NCI-H69 (cell line): ENCODE measurements around the gene LEMD2.

Experiments
- DNase-seq: peaks from one replicate; lab custom pipeline; 2025; lab: John Stamatoyannopoulos, UW

The LEMD2 gene

DNA sequence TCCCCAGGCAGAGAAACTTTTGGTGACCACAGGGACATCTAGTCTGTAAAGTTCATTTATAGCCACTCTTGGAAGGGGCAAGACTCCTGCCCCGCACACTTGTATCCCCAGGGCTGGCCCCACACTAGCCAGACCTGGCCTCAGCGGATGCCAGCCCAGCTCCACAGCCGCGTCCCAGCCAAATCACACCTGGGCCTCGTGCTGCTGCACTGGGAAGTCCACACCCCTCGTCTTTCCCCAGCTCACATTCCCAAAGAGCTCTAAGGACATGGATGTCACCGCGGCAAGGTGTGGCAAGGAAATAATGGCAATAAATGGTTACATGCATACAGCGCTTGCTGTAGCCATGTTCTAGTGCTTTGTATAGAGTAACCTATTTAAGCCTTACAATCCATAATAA is 50.8 kb downstream of the LEMD2 start:
- DNase-seq, result no peak

DNA sequence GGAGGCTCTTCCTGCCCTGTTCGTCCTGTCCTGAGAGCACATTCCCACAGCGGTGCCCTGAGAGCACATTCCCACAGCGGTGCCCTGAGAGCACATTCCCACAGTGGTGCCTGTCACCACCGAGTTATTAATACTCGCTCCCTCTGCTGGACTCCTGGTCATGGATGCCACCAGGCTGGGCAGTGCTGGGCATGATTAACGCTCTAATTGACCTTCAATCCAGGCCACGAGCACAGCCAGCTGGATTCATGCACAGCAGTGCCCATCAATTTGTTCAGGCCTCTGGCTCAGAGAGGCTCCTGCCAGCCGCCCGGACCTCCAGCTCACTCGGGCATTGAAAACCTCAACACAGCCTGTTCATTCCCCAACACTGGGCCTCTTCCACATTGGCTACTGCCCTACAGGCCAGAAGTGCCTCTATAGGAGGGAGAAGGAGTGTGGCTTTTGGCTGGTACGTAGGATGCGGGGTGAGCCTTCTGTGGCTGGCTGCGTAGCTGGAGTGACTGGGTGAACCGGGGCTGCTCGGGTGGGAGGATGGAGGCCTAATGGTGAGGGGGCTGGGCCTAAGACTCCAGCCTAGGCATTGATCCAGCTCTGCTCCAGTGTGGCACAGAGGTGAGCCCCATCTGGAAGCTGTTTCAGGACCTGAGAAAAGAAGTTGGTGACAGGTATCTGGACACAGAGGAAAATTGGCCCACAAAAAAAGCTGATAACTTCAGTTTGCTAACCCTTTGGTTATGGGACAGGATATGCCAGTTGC is 51.5 kb downstream of the LEMD2 start:
- DNase-seq, result no peak

DNA sequence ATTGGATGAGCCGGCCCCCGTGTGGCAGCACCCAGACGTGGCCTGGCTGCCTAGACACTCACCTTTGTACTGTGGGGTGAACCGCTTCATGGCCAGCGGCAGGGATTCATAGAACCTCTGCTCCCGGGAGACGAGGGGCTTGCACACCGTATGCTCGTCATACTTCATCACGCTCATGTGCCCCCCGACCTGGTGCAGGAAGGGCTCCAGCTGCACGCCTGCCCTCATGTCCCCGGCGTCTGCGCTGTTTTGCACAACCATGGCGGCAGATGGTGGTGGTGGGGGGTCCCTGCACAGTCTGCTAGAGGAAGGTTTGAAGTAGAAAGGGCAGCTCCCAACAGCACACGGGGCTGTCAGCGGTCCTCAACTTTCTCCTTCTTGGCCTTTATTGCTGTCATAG is 53.7 kb downstream of the LEMD2 start:
- peak; percentile 24 for DNase-seq

DNA sequence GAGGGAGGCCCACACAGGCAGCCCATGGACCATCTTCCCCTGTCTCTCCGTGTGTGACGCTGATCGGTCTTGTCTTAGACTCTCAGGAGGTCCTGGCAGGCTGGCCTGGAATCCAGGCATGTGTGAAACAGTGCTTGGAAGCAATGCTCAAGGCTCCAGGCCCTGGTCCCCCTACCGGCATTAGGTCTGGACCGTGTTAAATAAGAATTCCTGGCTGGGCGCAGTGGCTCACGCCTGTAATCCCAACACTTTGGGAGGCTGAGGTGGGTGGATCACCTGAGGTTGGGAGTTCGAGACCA is 55.3 kb downstream of the LEMD2 start:
- DNase-seq, result no peak

DNA sequence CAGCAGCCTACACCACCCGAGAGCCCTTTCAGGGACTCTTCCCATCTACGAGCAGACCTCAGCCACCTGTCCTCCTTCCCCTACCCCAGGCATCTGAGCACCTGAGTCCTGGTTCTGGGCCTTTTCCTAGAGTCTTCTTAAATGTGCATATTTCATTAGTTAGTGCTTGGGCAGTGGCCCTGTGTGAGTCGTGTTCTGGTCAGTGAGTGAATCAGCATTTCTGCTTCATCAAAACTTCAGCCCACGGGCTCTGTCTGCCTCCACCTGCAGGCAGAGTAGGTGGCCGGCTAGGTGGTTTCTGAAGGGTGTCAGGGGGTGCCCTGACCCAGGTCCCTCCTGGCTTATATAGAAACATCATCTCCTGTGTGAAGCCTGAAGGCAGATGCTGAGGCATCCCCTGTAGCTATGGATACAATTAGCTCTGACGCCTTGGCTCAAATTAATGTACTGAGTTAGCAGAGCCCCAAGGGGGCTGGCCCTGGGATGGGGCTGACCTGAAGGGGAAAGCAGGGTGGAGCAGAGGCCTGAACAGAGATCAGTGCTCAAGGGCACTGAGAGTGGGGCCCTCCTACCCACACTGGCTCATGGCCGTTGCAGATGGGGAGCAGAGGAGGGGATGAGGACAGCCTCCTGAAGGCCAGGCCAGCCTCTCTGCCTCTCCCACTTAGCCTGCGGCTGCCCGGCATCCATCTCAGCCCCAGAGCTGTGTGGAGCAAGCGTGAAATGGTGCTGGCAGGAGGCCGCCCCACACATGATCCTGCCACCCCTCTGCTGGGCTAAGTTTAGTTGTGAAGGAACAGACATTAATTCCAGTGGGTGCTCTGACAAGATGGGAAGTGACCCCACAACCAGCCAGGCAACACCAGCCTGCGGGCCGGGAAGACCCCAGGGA is 55.9 kb downstream of the LEMD2 start:
- peak; percentile 33 for DNase-seq

DNA sequence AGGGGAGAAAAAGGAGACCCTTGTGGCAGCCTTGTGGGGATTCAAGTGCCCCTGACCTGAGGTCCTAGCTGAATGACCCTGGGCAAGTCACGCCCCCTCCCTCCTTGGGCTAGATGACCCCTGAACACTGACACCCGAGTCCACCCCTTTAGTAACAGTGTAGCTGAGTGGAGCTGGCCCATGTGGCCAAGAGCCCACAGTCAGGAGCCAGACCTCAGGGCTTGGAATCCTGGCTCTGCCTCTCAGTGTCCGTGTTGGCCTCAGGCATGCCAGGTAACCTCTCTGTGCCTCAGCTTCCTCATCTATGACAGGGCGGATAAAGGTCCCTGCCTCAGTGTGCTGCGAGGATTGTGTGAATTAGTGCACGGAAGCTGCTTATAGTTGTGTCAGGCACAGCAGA is 56.5 kb downstream of the LEMD2 start:
- DNase-seq, result no peak

DNA sequence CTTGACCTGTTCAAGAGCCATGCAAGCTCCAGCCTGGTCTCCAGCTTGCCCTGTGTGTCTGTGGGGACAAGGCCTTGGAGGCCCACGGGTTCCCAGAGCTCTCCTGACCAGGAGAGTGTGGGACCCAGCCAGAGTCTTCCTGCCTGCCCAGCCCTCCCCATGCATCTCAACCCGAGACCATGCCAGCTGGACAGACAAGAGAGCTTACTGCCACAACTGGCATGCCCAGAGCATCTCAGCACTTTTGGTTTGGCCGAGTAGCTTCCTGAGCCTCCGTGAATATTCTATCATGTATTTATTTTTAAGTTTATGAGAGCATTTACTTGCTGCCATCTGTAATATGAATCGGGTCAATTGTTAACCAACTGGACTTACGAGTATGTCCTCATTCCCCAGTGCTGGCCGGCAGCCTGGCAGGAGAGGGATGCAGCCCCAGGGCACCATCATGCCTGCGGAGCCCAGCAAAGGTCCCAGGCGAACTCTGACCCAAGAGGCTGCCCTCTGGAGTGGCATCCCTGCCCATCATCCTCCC is 57.1 kb downstream of the LEMD2 start:
- no peak for DNase-seq

DNA sequence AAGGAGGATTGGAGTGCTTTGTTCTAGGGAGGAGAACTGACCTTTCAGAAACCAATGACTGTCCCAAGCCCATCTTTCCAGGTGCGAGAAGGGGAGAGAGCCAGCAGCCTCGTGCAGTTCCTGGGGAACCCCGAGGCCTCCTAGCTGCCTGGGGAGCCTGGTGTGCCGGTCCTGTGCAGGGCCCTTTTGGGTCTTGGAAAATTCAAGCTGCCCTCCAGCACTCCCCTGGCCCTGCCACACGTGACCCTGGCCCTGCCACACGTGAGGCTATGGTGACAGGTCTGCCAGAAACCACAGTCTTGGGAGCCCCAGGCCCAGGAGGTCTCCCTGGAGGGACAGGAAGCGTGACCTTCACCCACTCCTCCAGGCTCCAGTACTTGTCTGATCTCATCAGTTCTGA is 57.9 kb downstream of the LEMD2 start:
- DNase-seq, result no peak

DNA sequence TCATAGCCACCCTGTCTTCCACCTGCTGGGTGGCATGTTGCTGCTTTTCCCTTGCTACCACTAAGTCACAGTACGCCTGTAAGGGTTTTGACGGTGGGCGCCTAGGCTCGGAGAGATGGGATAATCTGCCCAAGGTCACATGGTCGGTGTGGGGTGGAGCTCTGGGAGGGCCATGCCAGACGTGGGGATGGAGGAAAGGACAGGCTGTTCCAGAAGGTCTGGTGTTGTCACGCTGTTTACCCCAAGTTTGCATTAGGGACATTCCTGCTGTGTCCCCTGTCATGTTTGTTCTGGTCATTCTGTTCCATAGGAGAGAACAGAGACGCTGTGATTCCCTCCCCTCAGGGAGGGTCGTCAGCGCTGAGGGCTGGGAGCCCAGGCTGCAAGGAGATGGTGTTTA is 58.3 kb downstream of the LEMD2 start:
- no peak for DNase-seq

DNA sequence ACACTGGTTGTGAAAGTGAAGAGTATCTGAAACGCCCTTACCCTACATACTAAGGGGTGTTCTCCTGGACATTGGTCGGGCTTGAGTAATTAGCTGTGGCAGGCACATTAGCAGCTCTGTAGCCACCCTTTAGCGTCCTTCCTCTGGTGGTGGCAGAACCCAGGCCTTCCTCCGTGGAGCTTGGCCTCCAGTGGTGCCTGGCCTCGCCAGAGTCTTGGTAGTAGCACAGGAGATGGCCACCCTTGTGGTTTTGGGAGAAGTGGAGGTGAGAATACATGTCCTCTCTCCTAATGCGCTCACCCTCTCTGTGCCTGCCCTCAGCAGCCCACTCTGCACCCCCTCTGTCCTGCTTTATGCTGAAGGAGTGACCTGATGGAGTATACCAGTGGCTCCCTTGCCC is 59.9 kb downstream of the LEMD2 start:
- no peak for DNase-seq

DNA sequence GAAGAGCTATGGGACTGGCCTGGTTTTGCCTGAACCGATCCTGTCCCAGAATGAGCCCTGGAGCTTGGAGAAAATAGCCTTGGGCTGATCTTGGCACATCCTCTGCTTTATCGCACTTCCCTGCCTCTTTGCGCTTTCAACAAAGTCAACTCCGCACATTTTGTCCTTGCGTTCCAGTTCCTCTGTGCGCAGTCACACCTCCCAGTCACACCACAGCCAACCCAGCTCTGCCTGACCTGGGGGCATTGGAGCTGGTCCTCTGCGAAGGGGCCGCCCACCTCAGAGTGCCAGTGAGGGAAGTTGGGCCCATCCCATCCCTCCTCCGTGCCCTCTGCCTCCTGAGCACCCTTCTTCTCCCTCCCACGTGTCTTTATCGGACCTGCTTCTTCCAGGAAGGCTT is 60.5 kb downstream of the LEMD2 start:
- DNase-seq, result no peak

DNA sequence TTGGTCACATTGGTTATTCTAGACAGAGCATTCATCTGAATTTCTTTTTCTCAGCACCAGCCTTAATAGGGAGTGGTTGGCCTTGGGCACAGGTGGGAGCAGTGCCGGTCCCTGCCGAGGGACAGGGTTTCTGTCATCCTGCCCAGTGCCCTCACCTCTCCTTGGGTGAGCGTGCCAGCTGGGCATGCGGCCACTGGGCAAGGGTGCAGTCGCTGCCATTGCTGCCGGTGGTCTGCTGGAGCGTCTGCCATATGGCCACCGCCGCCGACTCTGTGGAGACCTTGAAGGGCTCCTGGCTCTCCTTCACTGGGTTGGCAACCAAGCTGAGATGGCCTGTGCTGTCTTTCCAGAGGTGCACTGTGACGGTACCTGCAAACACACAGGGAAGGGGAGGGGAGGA is 61.0 kb downstream of the LEMD2 start:
- no peak for DNase-seq

DNA sequence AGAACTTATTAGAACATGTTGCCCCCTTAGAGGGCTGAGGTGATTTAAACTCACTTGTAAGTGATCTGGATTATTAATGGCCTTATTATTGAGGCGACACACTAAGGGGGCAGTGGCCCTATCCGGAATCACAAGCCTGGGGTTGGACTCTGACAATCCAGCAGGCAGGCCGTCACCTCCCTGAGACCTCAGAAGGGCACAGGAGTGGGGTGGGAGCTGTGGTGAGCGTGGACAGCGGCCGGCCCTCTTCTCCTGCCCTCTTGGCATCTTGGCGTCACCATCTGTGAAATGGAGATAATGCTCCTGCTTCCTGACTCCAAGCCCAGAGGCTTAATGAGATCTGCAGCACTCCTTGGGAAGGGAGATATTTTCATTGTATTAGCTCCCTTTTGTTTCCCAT is 61.8 kb downstream of the LEMD2 start:
- no peak for DNase-seq

DNA sequence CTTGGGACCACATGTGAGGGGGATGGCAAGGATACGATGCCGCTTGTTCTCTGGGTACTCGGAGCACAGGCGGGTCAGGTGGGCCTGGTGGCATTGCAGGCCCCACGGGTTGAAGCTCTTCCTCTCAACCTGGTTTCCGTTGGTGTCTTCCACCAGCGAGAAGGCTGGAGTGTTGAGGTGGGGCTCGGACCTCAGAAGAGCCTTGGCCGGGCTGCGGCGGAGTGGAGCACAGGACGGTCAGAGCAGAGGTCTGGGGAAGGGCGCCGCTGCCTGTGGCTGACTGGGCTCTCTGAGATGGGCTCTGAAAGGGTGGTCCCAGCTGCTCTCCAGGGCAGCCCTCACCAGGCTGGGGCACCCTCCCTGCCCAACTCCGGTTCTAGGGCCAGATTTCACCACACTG is 62.2 kb downstream of the LEMD2 start:
- no peak for DNase-seq

DNA sequence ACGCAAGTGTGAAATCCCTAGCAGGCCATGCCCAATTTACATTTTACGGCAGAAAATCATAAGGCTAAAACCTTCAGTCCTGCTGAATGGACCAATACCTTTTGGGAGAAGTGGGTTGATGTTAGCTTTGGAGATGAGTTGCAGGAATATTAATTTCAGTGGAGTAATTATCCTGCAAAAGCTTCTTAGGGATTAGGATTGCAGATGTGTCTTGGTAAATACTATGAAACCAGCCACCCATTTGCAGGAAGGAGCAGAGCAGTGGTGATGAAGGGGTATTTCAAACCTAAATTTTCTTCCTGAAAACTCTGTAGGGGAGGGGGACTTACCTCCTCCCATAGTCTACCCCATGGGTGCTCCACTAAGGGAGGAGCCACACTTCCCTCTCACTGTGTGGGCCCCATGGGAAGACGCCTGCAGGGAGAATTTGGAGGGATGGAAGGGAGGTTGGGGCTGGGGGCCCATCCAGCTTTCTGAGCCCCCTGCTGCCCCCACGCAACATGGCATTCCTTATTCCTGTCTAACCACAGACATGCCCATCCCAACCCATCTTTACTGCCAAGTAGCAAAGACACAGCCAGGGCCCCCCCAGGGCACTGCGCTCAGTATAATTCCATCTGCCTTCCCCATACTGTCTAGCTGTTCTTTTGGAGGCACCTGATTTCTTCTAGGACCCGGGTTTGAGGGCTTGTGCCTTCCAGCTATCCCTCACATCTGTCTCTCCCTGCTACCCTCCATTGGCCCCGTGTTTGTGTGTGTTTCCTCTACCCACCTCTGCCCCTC is 62.8 kb downstream of the LEMD2 start:
- DNase-seq, result no peak

DNA sequence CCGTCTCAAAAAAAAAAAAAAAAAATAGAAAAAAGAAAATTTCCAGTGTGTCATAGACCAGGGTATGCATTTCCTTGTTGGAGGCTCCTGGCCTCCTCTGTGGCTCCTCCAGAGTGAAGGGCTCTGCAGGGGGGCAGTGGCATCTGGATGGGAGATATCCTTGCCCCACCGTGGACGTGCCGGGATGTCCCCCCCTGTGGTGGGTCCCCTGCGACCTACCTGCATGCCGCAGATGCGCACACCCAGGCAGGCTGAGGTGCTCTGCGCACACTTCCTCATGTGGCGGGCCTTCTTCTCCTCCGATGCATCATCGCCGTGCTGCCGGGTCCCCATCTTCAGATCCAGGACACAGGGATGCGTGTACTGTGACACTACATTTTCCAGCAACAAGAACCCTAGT is 63.7 kb downstream of the LEMD2 start:
- DNase-seq, result no peak

DNA sequence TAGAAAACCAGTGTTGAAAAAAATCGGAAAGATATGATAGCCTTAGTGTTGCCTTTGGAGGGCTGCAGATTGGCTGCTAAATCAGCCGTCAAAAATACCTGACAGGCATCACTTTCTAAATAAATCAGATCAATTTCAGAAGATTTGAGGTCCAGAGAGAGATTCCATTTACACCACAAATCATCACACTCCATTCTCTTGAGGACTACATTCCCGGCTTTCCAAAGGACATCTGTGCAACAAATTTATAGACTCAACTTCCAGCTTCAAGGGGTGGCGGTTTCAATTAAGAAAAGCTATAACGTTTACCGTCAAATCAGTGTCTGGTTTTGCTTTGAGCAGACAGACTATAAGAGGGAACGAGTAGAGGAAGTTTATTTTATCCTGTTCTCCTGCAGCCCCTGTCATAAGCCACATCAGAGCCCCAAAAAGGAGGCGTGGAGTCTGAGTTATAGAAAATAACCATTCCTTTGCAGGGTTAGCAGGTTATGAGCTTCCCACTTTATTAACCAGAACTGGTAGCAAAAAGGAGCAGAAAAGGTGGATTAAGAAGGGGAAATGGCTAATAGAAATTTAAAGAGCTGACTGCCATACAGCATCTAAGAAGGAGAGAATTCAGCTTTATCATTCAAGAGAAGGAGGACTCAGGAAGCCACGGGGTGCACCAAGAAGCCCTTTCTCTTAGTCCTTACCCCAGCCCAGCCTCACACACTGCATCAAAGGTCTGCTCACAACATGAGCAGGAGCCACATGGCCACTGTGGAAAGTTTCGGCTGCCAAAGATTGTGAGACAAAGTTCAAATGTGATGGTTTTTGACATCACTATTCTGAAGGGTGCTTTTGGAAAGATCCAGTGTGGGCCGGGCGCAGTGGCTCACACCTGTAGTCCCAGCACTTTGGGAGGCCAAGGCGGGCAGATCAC is 64.6 kb downstream of the LEMD2 start:
- no peak for DNase-seq

DNA sequence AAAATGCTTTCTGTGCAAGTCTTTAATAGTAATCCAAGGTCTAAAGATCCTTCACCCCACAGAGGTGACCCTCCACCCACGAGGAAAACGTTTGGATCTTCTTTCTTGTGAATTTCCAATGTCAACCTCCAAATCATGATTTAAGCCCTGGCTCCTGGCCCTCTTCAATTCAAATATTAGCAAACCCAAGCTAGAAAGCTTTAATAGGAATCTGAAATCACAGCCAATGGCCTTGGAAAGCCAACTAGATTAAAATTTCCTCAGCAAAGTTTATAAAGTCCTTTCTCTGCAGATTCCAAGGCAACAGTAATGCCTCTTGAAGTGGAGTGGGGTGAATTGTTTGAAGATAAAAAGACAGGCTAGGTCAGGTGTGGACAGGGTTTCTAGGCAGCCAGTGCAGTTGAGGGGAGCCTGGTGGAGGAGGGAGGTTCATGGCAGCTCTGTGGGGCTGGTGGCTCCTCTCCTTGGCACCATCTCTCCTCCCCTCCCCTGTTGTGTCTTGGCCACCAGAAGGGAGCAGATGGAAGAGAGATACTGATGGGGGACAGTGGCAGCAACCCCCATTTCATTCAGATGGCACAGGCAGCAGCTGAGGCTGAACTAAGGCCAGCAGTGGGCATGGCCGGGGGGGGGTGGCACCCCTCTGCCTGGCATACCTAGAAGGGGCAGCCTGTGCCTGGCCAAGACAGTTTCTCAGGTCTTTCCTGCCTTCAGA is 65.4 kb downstream of the LEMD2 start:
- no peak for DNase-seq

DNA sequence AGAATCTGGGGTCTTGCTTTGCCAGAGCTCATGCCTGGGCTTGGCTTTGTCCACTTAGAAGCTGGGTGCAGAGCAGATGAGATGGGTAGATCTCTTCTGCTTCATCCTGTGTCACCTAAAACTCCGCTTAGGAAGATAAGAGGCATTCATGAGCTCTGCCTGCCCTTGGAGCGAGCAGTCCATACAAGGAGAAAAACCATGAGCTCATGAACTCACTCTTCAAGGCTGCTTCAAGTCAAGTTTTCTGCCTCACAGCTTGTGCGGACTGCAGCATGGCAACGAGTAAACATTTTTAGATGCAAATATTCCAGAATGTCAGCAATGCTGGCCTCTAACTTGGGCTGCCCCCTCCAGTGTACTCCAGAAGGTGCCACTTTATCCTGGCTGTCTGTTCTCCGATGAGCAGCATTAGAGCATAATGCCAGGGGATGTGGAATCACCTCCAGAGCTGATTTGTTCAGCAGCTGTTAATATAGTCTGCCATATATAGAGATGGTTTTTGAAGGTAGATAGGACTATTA is 66.8 kb downstream of the LEMD2 start:
- no peak for DNase-seq

DNA sequence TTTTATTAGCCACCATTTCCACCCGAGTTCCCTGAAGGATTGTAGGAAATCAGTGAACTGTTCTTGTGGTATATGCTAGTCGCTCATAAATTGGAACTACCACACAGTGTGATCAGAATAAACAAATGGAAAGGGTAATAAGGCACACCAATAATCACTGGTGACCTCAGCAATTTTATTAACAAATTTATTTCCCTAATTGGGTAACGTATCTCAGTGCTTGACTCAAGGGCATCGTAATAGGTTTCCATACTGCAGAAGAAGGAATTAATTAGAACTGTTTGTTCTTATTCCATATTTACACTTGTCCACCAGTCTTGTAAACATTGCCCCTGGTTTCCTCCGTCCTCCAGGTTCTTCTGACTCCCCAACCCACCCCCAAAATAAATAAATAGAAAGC is 67.4 kb downstream of the LEMD2 start:
- DNase-seq, result no peak
